ENCODE measurements around the gene CD300LF. TPM values are rescaled to one million over a fixed set of nuclear protein-coding genes. Genes with fewer than 3 reads are reported as not detected.

Gene CD300LF
- polyA plus RNA-seq, 1 donor (not counting 4 experiments of a cell fraction or from before 2014, with no cell fraction given): not detected

DNA sequence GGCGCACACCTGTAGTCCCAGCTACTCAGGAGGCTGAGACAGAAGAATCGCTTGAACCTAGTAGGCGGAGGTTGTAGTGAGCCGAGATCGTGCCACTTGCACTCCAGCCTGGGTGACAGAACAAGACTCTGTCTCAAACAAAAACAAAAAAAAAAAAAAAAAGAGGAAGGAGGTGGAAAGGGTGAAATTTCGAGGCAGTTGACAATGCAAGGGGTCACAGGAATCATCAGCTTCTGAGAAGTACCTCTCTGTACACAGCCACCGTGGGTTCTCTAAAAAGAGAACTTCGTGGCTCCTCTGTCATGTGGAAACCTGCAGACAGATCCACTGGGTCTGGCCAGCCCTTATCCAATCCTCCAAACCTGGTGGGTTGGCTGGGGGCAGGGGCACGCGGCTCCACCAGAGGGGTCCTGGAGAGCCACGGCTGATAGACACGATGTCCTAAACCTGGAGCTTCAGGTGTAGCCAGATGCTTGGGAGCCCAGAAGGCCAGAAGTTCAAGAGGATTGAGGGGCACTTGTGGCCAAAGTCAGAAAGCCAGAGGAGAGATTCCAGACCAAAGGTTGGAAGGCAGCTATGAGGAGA, 540 bp upstream of the CD300LF start:
- H3K4me1 ChIP-seq (ENCODE audit: control insufficient read depth, extremely low read depth, insufficient read depth, low read length): no peaks in the 10 kb centered on the region
- dilution Hi-C loops (cut with MboI; ENCODE audit: extremely low pct_ligation_motif_present, low sequenced_read_pairs): no loop called here
- no peaks in the 10 kb centered on the region for H4K20me1 ChIP-seq (ENCODE audit: control insufficient read depth, extremely low read depth, insufficient read depth, low read length)
- no peaks in the 10 kb centered on the region for H3K9me1 ChIP-seq (ENCODE audit: control insufficient read depth, extremely low read depth, insufficient read depth, low read length)
- H3K79me2 ChIP-seq (ENCODE audit: control insufficient read depth, insufficient read depth, low read length): no peaks in the 10 kb centered on the region
- H3K36me3 ChIP-seq (ENCODE audit: control insufficient read depth in 2 of 2, extremely low read depth in 1 of 2, insufficient read depth in 2 of 2, low read length in 2 of 2): no peaks in the 10 kb centered on the region
- DNase-seq (ENCODE audit: low read depth, low spot score) (no peak), FAIRE-seq (no peak)
- no peak overlapping the region for H3K4me3 ChIP-seq (ENCODE audit: control insufficient read depth in 2 of 3, extremely low read depth in 1 of 3, insufficient read depth in 2 of 3, low read depth in 1 of 3, low read length in 3 of 3)
- no peak overlapping the region for H3K27ac ChIP-seq (ENCODE audit: control insufficient read depth, insufficient read depth, low read length)
- no peak overlapping the region for H3K4me2 ChIP-seq (ENCODE audit: control insufficient read depth, extremely low read depth, insufficient read depth, low read depth, low read length)
- H3K9ac ChIP-seq (ENCODE audit: control insufficient read depth, extremely low read depth, insufficient read depth, low read length): no peak overlapping the region
- no peak overlapping the region for H2AFZ ChIP-seq (ENCODE audit: control insufficient read depth, low read length)
- H3K9me3 ChIP-seq (ENCODE audit: control insufficient read depth, low read depth, low read length): no peaks in the 10 kb centered on the region
- TF ChIP-seq, protein P1, sequence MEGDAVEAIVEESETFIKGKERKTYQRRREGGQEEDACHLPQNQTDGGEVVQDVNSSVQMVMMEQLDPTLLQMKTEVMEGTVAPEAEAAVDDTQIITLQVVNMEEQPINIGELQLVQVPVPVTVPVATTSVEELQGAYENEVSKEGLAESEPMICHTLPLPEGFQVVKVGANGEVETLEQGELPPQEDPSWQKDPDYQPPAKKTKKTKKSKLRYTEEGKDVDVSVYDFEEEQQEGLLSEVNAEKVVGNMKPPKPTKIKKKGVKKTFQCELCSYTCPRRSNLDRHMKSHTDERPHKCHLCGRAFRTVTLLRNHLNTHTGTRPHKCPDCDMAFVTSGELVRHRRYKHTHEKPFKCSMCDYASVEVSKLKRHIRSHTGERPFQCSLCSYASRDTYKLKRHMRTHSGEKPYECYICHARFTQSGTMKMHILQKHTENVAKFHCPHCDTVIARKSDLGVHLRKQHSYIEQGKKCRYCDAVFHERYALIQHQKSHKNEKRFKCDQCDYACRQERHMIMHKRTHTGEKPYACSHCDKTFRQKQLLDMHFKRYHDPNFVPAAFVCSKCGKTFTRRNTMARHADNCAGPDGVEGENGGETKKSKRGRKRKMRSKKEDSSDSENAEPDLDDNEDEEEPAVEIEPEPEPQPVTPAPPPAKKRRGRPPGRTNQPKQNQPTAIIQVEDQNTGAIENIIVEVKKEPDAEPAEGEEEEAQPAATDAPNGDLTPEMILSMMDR (optimal IDR thresholded peaks at IDR 0.05 in 1 of 3, IDR thresholded peaks at IDR 0.05 in 1 of 3, conservative IDR thresholded peaks at IDR 0.05 in 1 of 3; ENCODE audit: extremely low read depth in 1 of 3, insufficient read depth in 2 of 3, low read length in 3 of 3): no peak
- TF ChIP-seq EZH2 (IDR thresholded peaks at IDR 0.05; ENCODE audit: low read length): no peak
- H3K27me3 ChIP-seq (ENCODE audit: control insufficient read depth, extremely low read depth, insufficient read depth, low read length): peaks cover 9% of the 10 kb centered on the region

DNA sequence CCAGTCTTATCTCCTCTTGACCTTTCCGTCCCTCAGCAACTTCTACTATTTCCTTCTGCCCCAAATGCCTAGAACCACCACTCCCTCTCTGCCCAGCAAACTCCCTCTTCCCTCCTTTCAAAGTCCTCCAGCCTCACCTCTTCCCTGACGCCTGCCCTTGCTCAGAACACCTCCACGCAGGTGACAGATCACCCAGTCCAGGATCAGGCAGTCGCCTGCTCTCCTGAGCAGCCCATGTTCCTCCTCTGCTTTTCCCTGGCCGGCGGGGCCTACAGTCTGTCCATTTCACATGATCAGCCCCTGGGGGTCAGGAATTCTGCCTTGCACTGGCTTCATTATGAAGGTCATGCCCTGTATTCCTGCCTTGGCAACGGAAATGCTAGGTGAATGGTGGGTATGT, 422 bp downstream of the CD300LF start:
- no peak overlapping the region for H3K4me3 ChIP-seq (ENCODE audit: control insufficient read depth in 2 of 3, extremely low read depth in 1 of 3, insufficient read depth in 2 of 3, low read depth in 1 of 3, low read length in 3 of 3)
- H3K79me2 ChIP-seq (ENCODE audit: control insufficient read depth, insufficient read depth, low read length): no peaks in the 10 kb centered on the region
- no peak overlapping the region for H3K9ac ChIP-seq (ENCODE audit: control insufficient read depth, extremely low read depth, insufficient read depth, low read length)
- FAIRE-seq (no peak), DNase-seq (ENCODE audit: low read depth, low spot score) (no peak)
- TF ChIP-seq, protein P1 (optimal IDR thresholded peaks at IDR 0.05 in 1 of 3, IDR thresholded peaks at IDR 0.05 in 1 of 3, conservative IDR thresholded peaks at IDR 0.05 in 1 of 3; ENCODE audit: extremely low read depth in 1 of 3, insufficient read depth in 2 of 3, low read length in 3 of 3): no peak
- TF ChIP-seq EZH2 (IDR thresholded peaks at IDR 0.05; ENCODE audit: low read length): no peak
- no peak overlapping the region for H3K4me2 ChIP-seq (ENCODE audit: control insufficient read depth, extremely low read depth, insufficient read depth, low read depth, low read length)
- H3K9me3 ChIP-seq (ENCODE audit: control insufficient read depth, low read depth, low read length): no peaks in the 10 kb centered on the region
- H3K9me1 ChIP-seq (ENCODE audit: control insufficient read depth, extremely low read depth, insufficient read depth, low read length): no peaks in the 10 kb centered on the region
- no peaks in the 10 kb centered on the region for H3K4me1 ChIP-seq (ENCODE audit: control insufficient read depth, extremely low read depth, insufficient read depth, low read length)
- H4K20me1 ChIP-seq (ENCODE audit: control insufficient read depth, extremely low read depth, insufficient read depth, low read length): no peaks in the 10 kb centered on the region
- H2AFZ ChIP-seq (ENCODE audit: control insufficient read depth, low read length): no peak overlapping the region
- H3K27me3 ChIP-seq (ENCODE audit: control insufficient read depth, extremely low read depth, insufficient read depth, low read length): peaks cover 9% of the 10 kb centered on the region
- no peak overlapping the region for H3K27ac ChIP-seq (ENCODE audit: control insufficient read depth, insufficient read depth, low read length)
- dilution Hi-C loops (cut with MboI; ENCODE audit: extremely low pct_ligation_motif_present, low sequenced_read_pairs): no loop called here
- no peaks in the 10 kb centered on the region for H3K36me3 ChIP-seq (ENCODE audit: control insufficient read depth in 2 of 2, extremely low read depth in 1 of 2, insufficient read depth in 2 of 2, low read length in 2 of 2)

All from keratinocyte (primary cell).